Erythroblast (primary cell): ENCODE results near the gene PTGS1.
A peak's percentile ranks its signal among the peaks of the same experiment; 100 is the strongest.

Experiments used
- DNase-seq, 2 experiments: peaks; one replicate each; lab custom pipeline; 2025; lab: John Stamatoyannopoulos, UW
- GATA1 ChIP-seq: IDR thresholded peaks from 2 replicates; pipeline ENCODE4 v1.6.1; 2011; ENCODE audit warnings: low read depth, mild to moderate bottlenecking, control low read depth, low read length, moderate library complexity
- POLR2A ChIP-seq: IDR thresholded peaks from 2 replicates; pipeline ENCODE4 v1.6.1; 2011; ENCODE audit warnings: mild to moderate bottlenecking, low read length

Gene PTGS1

DNA sequence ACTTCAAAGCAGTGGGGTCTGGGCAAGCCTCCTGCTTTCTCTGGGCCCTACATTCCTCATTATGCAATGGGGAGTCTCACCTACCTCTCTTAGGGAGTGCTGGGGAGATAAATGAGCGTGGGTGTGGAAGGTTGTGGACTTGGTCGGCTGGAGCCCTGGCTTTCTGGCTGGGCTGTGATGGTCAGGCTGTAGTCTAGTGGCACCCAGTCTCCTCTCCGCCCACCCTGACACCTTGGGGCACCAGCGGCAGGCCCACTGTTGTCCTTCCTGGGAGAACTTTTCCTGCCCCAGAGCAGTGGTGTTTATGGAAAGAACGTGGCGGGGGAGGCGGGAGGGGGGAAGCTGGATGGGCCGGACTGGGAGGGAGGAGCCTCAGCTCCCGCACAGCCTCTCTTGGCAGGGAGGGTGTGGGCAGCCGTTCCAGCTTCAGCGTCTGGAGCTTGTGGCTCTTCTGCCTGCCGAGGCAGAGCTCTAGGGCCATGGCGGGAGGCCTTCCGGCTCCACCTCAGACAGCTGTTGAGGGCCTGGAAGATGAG, 4.1 kb downstream of the PTGS1 start:
- peak; percentile 71 to 73 for DNase-seq
- peak; percentile 68 for TF ChIP-seq POLR2A
- no peak for TF ChIP-seq GATA1

DNA sequence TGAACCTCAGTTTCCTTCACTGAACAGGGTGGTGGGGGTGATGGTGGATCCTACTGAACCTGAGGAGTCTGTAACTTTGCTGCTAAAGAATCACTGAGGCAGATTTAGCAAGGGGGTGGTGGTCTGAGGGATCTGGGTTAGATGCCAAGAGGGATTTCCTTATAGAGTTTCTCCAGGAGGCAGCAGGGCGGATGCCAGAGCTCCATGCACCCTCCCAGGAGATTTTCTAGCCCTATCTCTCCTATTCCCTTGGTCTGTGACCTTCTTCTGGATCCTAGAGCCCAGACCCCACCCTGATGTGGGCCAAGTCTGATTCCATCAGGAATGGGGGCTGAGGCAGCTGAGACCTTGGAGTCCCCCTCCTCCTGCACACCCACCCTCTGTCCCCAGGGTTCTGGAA, 6.0 kb downstream of the PTGS1 start:
- no peak for DNase-seq
- no peak for TF ChIP-seq GATA1
- no peak for TF ChIP-seq POLR2A

DNA sequence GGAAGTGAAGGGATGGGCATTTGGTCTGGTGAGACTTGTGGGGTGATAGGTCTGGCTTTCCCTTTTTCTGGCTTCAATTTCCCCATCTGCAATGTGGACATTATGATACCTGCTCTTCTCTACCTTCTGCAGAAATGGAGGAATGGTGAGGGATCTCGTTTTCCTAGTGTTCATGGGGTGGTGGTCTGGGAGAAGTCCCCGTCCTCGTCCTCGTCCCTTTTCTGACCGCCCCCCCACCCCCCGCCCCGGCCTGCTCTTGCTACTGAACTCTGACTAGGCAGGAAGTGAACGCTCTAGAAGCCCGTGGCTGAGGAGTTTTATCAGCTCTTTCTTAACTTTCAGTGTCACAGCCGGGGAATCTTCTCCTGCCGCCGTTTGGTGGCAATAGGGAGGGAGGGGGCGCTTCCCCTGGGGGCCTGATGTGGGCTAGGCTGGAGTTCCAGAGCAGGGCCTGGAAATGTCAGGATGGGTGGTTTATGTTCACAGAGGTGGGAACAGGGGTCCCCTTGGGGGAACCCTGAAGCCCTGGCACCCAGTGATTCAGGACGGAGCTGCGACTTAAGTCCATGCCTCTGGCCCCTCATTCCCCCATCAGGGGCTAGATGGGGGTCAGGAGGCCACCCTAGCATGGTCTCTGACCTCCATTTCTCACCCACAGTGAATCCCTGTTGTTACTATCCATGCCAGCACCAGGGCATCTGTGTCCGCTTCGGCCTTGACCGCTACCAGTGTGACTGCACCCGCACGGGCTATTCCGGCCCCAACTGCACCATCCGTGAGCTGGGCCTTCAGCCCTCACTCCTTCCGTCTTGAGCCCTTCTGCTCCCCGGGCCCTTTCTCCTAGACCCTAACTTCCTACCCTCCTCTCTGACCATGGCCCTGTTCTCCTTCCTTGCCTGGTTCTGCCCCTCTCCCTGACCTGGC, 6.7 kb downstream of the PTGS1 start:
- TF ChIP-seq GATA1, result no peak
- no peak for TF ChIP-seq POLR2A

DNA sequence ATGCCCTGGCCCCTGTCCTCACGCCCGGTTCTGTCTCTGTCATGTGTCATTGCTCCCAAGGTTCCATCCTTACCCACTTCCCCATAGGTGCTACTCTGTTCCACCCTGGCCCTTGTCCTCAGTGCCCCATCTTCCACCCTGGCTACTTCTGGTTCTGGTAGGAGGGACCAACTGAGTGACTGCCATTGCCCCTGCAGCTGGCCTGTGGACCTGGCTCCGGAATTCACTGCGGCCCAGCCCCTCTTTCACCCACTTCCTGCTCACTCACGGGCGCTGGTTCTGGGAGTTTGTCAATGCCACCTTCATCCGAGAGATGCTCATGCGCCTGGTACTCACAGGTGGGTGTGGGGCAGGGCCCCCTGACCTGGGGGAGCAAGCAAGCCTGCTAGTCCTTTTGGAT, 7.4 kb downstream of the PTGS1 start:
- DNase-seq, result no peak
- no peak for TF ChIP-seq POLR2A
- no peak for TF ChIP-seq GATA1

More for the DNA sequence above, 6.7 kb downstream of the PTGS1 start:
- DNase-seq, result peak; percentile 62 to 64

DNA sequence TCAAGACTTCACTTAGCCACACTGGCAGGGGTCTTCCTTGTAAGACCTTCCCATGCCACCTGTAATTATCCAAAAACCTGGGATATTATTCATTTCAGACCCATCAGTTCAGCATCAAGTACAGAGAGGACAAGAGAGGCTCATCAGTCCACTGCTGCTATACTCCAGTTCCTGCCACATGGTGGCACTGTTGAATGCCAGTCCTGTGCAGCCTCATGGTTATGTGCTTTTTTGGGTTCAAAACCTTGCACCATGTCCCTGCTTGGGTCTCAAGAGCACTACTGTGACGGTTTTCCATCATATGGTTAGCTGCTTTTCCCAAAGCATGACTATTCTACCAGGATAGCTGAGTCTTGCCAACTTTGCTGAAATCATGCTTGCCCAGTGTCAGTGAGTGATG, 8.5 kb downstream of the PTGS1 start:
- DNase-seq, result peak; percentile 49 to 61
- TF ChIP-seq POLR2A, result no peak
- no peak for TF ChIP-seq GATA1

DNA sequence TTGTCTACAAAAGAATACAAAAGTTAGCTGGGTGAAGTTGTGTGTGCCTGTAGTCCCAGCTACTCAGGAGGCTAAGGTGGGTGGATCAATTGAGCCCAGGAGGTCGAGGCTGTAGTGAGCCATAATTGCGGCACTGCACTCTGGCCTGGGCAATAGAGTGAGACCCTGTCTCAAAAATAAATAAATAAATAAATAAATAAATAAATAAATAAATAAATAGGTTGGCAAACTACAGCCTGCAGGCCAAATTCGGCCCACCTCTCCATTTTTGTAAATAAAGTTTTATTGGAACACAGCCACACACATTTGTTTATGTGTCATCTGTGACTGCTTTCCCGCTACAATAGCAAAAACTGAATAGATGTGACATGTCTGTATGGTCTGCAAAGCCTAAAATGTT, 9.5 kb downstream of the PTGS1 start:
- TF ChIP-seq GATA1, result no peak
- no peak for TF ChIP-seq POLR2A

DNA sequence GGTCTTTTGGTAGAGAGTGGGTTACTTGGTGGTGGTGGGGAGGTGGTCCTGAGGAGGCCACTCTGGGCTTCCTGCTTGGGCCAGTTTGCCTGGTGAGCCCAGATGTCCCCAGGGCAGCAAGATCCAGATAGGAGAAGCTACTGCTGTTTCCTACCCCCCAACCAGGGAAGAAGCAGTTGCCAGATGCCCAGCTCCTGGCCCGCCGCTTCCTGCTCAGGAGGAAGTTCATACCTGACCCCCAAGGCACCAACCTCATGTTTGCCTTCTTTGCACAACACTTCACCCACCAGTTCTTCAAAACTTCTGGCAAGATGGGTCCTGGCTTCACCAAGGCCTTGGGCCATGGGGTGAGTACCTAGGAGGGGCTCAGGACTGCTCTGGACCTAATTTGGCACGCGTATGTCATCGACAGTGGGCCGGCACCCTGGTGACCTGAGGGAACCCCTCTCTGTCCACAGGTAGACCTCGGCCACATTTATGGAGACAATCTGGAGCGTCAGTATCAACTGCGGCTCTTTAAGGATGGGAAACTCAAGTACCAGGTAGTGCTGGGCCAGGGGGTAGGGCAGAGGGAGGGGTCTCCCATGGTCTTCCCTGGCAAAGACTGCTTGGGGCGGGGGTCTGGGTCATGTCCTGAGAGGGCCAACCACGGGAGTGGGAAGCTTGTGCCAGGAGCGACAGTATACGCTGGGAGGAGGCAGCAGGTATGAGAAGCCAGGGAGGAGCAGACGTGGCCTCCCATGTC, 10.6 kb downstream of the PTGS1 start:
- DNase-seq, result no peak
- TF ChIP-seq POLR2A (no peak), GATA1 (no peak)

More for the DNA sequence above, 9.5 kb downstream of the PTGS1 start:
- no peak for DNase-seq

DNA sequence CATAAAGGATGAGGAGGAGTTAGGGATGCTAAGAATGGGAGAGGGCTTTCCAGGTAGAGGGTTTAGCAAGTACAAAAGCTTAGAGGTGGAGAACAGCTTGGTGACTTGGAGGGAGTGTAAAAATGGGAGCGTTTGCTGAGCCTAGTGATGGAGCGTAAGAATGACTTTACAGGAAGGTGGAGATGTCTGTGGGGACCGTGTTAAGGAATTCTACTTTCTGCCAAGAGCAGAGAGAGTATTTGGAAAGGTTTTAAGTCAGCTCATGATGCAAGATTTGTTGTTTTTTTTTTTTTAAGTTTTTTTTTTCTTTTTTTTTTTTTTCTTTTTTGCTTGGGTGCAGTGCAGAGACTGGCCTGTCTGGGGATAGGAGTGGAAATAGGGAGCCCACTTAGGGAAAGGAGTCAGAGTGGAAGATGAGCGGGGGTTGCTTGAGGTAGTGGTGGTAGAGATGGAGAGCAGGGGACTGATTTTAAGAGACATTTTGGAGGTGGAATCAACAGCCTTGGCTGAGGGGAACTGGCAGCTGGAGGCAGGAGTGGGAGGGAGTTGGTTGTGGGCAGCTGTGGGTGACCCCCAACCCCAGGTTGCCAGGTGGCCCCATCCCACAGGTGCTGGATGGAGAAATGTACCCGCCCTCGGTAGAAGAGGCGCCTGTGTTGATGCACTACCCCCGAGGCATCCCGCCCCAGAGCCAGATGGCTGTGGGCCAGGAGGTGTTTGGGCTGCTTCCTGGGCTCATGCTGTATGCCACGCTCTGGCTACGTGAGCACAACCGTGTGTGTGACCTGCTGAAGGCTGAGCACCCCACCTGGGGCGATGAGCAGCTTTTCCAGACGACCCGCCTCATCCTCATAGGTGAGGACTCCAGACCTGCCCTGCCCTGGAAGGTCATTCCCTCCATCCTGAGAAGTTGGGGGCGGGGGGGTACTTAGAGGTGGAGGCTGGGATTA, 12.4 kb downstream of the PTGS1 start:
- no peak for DNase-seq
- TF ChIP-seq GATA1 (no peak), POLR2A (no peak)

DNA sequence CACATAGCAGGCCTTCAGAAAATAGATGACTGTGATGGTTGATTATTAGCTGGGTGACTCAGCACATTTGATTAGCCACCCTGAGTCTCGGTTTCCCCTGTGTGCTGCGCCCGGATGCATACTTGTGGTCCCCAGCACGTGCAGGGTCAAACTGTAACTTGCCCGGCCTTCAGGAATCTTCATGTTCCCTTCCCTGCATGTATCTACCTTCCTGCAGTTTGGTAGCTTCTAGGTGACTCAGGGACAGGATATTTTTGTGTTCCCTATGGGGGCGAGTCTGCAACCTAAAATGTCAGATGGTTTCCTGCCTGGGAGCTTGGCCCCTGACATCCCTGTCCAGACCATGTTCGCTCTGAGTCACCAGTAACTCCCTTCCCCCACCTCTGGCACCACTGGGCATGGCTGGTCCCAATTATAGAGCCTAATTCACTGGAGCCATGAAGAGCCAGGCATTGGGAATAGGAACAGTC, 13.2 kb downstream of the PTGS1 start:
- TF ChIP-seq GATA1 (no peak), POLR2A (no peak)
- DNase-seq, result no peak

DNA sequence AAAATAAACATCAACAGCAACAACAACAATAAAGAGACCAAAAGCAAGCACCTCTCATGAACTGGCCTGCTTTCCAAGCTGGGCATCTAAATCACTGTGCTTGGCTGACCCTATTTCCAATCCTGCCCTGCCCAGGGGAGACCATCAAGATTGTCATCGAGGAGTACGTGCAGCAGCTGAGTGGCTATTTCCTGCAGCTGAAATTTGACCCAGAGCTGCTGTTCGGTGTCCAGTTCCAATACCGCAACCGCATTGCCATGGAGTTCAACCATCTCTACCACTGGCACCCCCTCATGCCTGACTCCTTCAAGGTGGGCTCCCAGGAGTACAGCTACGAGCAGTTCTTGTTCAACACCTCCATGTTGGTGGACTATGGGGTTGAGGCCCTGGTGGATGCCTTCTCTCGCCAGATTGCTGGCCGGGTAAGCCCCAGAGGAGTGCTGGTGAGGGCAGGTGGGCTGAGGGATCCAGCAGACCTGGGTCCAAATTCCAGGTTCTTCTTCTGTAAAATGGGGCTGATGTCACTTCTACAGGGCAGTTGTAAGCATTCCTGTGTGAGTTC, 15.6 kb downstream of the PTGS1 start:
- no peak for DNase-seq
- no peak for TF ChIP-seq POLR2A
- TF ChIP-seq GATA1, result no peak

DNA sequence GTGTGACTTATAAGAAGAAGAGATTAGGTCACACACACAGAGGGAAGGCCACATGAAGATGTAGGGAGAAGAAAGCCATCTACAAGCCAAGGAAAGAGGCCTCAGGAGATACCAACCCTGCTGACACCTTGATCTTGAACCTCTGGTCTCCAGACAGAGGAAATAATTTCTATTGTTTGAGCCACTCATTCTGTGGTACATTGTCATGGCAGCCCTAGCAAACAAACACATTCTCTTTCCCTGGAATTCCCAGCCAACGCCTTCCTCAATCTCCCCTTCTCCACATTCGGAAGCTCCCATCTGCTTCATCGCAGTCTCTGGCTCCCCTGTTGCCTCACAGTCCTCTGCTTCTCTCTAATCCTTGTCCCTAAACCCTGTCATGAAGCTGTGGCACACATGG, 16.7 kb downstream of the PTGS1 start:
- DNase-seq, result no peak

DNA sequence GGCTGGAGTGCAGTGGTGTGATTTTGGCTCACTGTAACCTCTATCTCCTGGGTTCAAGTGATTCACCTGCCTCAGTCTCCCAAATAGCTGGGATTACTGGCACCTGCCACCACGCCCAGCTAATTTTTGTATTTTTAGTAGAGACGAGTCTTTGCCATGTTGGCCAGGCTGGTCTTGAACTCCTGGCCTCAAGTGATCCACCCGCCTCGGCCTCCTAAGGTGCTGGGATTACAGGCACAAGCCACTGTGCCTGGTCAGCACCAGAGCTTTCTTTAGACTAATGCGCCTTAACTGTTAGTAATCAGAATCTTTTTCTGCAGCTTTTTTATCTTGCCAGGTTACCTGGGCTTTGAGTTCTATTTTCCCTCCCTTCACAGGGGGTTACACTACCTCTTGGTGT, 18.4 kb downstream of the PTGS1 start:
- DNase-seq, result no peak
- TF ChIP-seq POLR2A, result no peak
- no peak for TF ChIP-seq GATA1

More for the DNA sequence above, 16.7 kb downstream of the PTGS1 start:
- TF ChIP-seq GATA1, result no peak
- no peak for TF ChIP-seq POLR2A
